Endothelial cell of umbilical vein (primary cell): ENCODE measurements around the gene MR1.

Experiments used
- CTCF ChIP-seq, 2 donors: IDR thresholded peaks; 1 replicate in 1 of 2; 2 replicates in 1 of 2; pipeline ENCODE4 v1.5.1; 2011; ENCODE audit warnings: low read length in 2 of 2, mild to moderate bottlenecking in 2 of 2, moderate library complexity in 2 of 2, control low read depth in 1 of 2, inconsistent platforms in 1 of 2, low read depth in 1 of 2; ENCODE audit not compliant: insufficient read depth in 1 of 2; ENCODE audit errors: extremely low read depth in 1 of 2
- EZH2 ChIP-seq: IDR thresholded peaks from 2 replicates; pipeline ENCODE4 v1.6.1; 2012; ENCODE audit warnings: borderline replicate concordance, low read depth, mild to moderate bottlenecking, moderate library complexity, low read length, inconsistent platforms; ENCODE audit not compliant: severe bottlenecking
- JUN ChIP-seq: IDR thresholded peaks from 2 replicates; pipeline ENCODE4 v1.6.1; 2011; ENCODE audit warnings: borderline replicate concordance, low read depth; ENCODE audit not compliant: insufficient read length, insufficient read depth
- MAX ChIP-seq: IDR thresholded peaks from 2 replicates; pipeline ENCODE4 v1.6.1; 2011; ENCODE audit not compliant: insufficient read depth, insufficient read length
- MYC ChIP-seq: IDR thresholded peaks from one replicate; pipeline ENCODE4 v1.6.1; 2011; ENCODE audit warnings: mild to moderate bottlenecking, low read depth, low read length
- POLR2A ChIP-seq: IDR thresholded peaks from 2 replicates; pipeline ENCODE4 v1.6.1; 2012; ENCODE audit warnings: low read depth, mild to moderate bottlenecking, control low read depth, low read length
- POLR2AphosphoS5 ChIP-seq: IDR thresholded peaks from 2 replicates; pipeline ENCODE4 v1.6.1; 2012; ENCODE audit warnings: low read depth, mild to moderate bottlenecking, control low read depth, low read length, moderate library complexity; ENCODE audit not compliant: insufficient read depth

GRCh38 chr1:181064702-181065101 lies 30.9 kb downstream of the MR1 start:
- TF ChIP-seq MAX (no peak), POLR2A (no peak), EZH2 (no peak), CTCF (IDR thresholded peaks at IDR 0.05; ENCODE audit: extremely low read depth in 1 of 2, insufficient read depth in 1 of 2, low read depth in 1 of 2, low read length in 2 of 2) (no peak), MYC (no peak), POLR2AphosphoS5 (no peak), JUN (no peak)
